Stimulated activated CD8-positive, alpha-beta memory T cell treated with anti-CD3 and anti-CD28 coated beads, Interleukin-15, amount 100 ng/mL, for 24 hours (primary cell): ENCODE data around the gene G3BP1.
"Not testable (repeated sequence)": the region's sequence is repeated elsewhere in the genome, so short reads cannot be mapped to it uniquely, and the experiment has no call there.

Experiments
- DNase-seq: peaks from one replicate; pipeline ENCODE4 v3.0.0-alpha.2; 2020; ENCODE audit warnings: low read depth

G3BP1 gene

GRCh38 chr5:151771259-151772028 lies at the start of gene G3BP1:
TSS of gene G3BP1 (plus strand) at chr5:151771954. CDS start at chr5:151786621, 14,667 bp downstream.
- DNase-seq: peak; percentile 82

- DNase-seq: no peak
Observed at GRCh38 chr5:151722546-151722945, 49.2 kb upstream of the G3BP1 start.

GRCh38 chr5:151724360-151724759 lies 47.4 kb upstream of the G3BP1 start:
- DNase-seq: no peak

GRCh38 chr5:151729597-151729996 lies 42.2 kb upstream of the G3BP1 start:
- DNase-seq: not testable (repeated sequence)

GRCh38 chr5:151730381-151730780 lies 41.4 kb upstream of the G3BP1 start:
- no peak for DNase-seq

DNA sequence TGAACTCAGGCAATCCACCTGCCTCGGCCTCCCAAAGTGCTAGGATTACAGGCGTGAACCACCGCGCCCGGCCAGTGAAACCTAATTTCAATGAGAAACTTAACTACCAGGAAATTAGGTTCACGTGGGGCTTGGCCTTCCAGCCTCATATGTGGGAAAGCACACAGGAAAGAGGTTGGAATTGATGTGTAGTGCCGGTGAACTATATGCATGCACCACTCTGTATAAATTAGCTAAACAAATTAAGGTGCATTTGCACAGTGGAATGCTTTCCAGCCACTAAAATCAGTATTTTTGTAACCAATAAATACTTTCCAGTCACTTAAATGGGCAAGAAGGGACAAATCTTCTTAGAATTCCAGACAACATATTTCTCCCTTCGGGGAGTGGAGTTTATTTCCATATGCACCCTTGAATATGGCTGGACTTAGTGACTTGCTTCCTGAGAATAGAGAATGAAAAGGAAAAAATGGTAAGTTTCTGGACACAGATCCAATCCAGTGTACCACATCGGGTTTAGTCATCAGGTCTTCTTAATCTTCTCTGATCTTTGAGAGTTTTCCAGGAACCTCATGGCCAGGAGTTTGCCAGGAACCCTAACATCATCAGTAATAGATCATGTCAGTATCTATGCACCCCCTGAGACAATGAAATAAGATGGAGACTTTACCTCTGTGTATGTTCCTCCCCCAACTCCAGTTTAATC lies 38.2 kb upstream of the G3BP1 start:
- no peak for DNase-seq

- no peak for DNase-seq
Observed at GRCh38 chr5:151734064-151734408, 37.7 kb upstream of the G3BP1 start.

DNA sequence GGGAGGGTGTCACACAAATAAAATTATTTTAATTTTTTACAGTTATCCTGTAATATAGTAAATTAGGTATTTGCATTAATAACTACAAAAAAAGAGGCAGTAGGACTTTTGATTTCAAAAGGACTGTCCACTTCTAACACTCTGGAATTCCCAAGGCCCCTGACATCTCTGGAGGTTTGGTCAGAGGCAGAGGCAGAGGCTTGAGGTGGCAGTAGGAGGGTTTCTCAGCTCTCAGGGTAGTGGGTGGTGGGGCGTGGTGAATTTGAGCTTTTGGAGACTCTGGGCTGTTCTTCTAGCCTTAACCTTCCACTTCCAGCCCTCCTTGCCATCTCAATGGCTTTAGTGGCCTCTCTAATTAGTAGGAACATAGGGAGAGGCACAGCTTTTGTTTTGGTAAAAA lies 36.1 kb upstream of the G3BP1 start:
- DNase-seq: no peak

- no peak for DNase-seq
Observed at GRCh38 chr5:151737431-151737830, 34.3 kb upstream of the G3BP1 start.

GRCh38 chr5:151738125-151738848 lies 33.5 kb upstream of the G3BP1 start:
- DNase-seq: no peak

GRCh38 chr5:151739395-151739794 lies 32.4 kb upstream of the G3BP1 start:
- DNase-seq: no peak

GRCh38 chr5:151739939-151740335 lies 31.8 kb upstream of the G3BP1 start:
- no peak for DNase-seq

GRCh38 chr5:151740336-151740942 lies 31.3 kb upstream of the G3BP1 start:
- no peak for DNase-seq

DNA sequence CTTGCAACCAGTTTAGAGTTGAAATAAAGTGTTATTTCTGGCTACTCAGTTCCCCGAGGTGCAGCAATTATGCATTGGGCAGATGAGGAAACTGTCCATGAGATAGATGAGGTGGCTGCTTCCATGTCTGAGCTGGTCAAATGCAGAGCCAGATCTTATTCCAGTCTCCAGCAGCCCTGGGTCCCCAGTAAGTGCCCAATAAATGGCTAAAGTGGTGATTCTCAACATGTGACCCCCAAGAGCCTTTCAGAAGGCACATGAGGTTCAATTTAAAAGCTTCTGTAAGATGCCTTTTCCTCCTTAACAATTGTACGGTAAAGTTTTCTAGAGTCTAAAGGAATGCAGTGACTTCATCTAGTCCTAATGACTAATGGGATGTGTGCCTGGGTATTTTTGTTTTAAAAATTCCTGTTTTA lies 30.8 kb upstream of the G3BP1 start:
- no peak for DNase-seq

- DNase-seq: no peak
Observed at GRCh38 chr5:151741678-151742423, 29.9 kb upstream of the G3BP1 start.

- DNase-seq: no peak
Observed at GRCh38 chr5:151742870-151743294, 28.9 kb upstream of the G3BP1 start.

DNA sequence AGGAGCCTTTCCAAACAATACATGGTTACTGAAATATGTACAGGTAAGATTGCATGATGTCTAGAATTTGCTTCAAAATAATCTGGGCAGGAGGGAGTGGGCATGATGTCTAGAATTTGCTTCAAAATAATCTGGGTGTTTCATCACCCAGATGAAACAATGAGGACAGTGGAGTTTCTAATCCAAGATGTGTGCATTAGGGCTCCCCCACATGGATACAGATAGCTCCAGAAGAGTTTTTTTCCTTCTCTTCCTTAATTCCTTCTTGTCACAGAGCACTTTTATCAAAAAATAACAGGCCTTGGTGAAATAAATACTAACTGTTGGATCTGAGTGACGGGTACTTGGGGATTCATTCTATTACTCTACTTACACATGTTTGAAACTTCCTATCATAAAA lies 28.2 kb upstream of the G3BP1 start:
- no peak for DNase-seq

DNA sequence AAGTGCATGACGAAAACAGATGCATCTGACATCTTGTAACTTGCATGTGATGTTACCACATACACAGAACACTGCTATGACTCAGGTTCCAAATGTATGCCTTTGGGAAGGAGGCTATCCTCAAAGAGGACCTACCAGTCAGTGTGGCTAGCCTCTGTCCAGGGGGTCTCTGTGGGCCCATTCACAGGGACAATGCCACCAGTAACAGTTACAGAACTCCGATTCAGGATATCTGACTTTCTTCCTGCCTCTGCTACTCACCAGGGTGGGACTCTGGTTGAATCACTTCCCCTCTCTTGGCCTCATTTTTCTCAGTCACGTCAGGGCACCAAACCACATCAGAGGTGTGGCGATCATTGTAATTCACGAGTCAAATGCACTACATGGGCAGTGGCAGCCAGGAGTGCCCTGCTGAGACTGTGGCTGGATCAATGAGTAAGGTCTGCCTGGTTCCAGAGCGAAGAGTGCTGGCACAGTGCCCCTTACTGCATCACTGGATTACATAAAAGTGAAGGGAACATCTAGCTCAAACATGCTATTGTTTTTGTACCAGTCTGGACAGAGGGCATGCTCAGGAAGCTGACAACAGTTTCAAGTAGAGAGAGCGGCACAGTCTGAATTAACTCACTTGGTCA lies 26.6 kb upstream of the G3BP1 start:
- DNase-seq: no peak

- DNase-seq: no peak
Observed at GRCh38 chr5:151750121-151750520, 21.6 kb upstream of the G3BP1 start.

DNA sequence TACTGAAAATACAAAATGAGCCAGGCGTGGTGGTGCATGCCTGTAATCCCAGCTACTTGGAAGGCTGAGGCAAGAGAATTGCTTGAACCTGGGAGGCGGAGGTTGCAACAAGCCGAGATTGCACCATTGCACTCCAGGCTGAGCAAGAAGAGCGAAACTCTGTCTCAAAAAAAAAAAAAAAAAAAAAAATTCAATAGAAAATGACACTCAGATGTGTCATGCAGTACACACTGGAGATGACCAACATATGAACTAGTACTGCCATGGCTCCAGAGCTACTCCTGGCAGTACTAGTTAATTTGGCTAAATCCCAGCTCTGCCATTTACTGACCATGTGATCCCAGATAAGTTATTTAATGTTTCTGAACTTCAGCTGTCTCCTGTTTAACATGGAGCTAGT lies 20.7 kb upstream of the G3BP1 start:
- DNase-seq: no peak

DNA sequence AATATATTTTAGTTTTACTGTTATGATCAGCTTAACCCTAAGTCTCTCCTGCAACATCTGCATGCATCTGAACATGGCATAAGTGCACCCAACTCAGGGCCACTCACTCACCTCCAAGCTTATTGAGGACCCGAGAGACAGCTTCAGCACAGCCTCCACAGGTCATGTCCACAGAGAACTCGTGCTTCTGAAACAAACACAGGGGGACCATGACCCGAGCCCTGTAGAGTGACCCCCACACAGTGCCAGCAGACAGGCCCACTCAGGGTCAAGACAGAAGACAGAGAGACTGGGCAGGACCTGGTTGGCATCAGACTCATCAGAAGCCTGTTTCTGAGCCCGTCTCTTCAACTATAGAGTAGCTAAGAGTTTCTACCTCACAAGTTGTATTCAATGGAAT lies 20.2 kb upstream of the G3BP1 start:
- no peak for DNase-seq
